Subcutaneous adipose tissue (tissue), 4 donors: ENCODE data around the gene LIPC. TPM values are rescaled to one million over a fixed set of nuclear protein-coding genes. Genes with fewer than 3 reads are reported as not detected.

Source experiments
- CTCF ChIP-seq: fragments of 450-650 bp; IDR thresholded peaks from one replicate; pipeline ENCODE4 v1.5.1; 2016; ENCODE audit warnings: low read depth, mild to moderate bottlenecking, control low read depth, antibody characterized with exemption, moderate library complexity
- small RNA-seq: library from RNA; depleted of rRNA; stranded (forward); fragments of <200 nt; gene quantifications from one replicate; pipeline ENCODE3, GENCODE V24; 2016
- total RNA-seq, 4 donors: library from RNA; depleted of rRNA; stranded (reverse); fragments of >200 nt; gene quantifications; one replicate each; pipeline ENCODE4 v1.1.0, GENCODE V29; 2016

Gene LIPC
- total RNA-seq, 4 donors from 2014 or later = 0.44 to 0.51 TPM; not detected in 2

- no peak for TF ChIP-seq CTCF
Observed at GRCh38 chr15:58606577-58607080, 174.8 kb downstream of the LIPC start.

- no peak for TF ChIP-seq CTCF
Observed at GRCh38 chr15:58608129-58608590, 176.4 kb downstream of the LIPC start.

GRCh38 chr15:58608711-58609110, 176.9 kb downstream of the LIPC start:
- TF ChIP-seq CTCF = no peak

GRCh38 chr15:58611731-58612676, 180.2 kb downstream of the LIPC start:
- TF ChIP-seq CTCF = no peak

GRCh38 chr15:58616171-58616570, 184.4 kb downstream of the LIPC start:
- no peak for TF ChIP-seq CTCF

Small RNAs within 50 kb of the gene (small RNA-seq; reads per million reads assigned to genes)
- gene AC084781.2 = not detected
